Gastroesophageal sphincter (tissue), 3 donors: ENCODE data around the gene PTPRK.

ENCODE experiments used
- POLR2A ChIP-seq, 2 donors: fragments of 450-650 bp; IDR thresholded peaks; one replicate each; pipeline ENCODE4 v1.6.1; 2017; ENCODE audit warnings: antibody characterized with exemption in 2 of 2, mild to moderate bottlenecking in 2 of 2, moderate library complexity in 1 of 2
- TF ChIP-seq, protein P1 (sequence below), 4 experiments: fragments of 200-600 bp in 2 of 4; fragments of 450-650 bp in 2 of 4; sonication (generic) in 1 of 4; IDR thresholded peaks; one replicate each; pipeline ENCODE4 v1.5.1; 2017 to 2019; ENCODE audit warnings: antibody characterized with exemption in 4 of 4, mild to moderate bottlenecking in 2 of 4, moderate library complexity in 2 of 4

DNA sequence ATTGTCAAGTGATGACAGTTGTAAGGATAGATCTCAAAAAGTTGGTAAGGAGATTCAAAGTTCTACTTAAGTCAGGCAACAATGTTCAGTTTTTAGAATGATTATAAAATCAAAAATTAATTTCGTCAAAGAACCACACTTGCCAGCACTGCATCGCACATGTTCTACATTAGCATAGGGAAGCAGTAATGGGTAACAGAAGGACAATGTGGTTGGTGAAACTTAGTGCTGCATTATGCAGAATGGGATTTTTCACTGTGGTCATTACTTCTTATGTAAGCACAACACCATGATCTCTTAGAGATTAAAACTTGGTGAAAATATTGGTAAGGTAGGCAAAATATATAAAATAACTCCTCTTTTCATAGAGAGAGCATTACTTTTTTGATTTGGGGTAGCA, 445.8 kb downstream of the PTPRK start:
- TF ChIP-seq POLR2A (IDR thresholded peaks at IDR 0.05): no peak
- TF ChIP-seq, protein P1, sequence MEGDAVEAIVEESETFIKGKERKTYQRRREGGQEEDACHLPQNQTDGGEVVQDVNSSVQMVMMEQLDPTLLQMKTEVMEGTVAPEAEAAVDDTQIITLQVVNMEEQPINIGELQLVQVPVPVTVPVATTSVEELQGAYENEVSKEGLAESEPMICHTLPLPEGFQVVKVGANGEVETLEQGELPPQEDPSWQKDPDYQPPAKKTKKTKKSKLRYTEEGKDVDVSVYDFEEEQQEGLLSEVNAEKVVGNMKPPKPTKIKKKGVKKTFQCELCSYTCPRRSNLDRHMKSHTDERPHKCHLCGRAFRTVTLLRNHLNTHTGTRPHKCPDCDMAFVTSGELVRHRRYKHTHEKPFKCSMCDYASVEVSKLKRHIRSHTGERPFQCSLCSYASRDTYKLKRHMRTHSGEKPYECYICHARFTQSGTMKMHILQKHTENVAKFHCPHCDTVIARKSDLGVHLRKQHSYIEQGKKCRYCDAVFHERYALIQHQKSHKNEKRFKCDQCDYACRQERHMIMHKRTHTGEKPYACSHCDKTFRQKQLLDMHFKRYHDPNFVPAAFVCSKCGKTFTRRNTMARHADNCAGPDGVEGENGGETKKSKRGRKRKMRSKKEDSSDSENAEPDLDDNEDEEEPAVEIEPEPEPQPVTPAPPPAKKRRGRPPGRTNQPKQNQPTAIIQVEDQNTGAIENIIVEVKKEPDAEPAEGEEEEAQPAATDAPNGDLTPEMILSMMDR (IDR thresholded peaks at IDR 0.05): no peak
